BLaER1 (cell line): Measurements from ENCODE around the gene UBAP1.
A peak's percentile ranks its signal among the peaks of the same experiment; 100 is the strongest.

Experiments
- H3K27ac ChIP-seq: shearing (Covaris generic); formaldehyde crosslinking; 2 replicates; pipeline ENCODE4 v1.8.1; 2022
- H3K27me3 ChIP-seq: shearing (Covaris generic); formaldehyde crosslinking; 2 replicates; pipeline ENCODE4 v1.8.1; 2022
- H3K36me3 ChIP-seq: shearing (Covaris generic); formaldehyde crosslinking; 2 replicates; pipeline ENCODE4 v1.8.1; 2022
- H3K4me1 ChIP-seq: shearing (Covaris generic); formaldehyde crosslinking; 2 replicates; pipeline ENCODE4 v1.8.1; 2022
- H3K4me2 ChIP-seq: shearing (Covaris generic); formaldehyde crosslinking; 2 replicates; pipeline ENCODE4 v1.8.1; 2022
- H3K4me3 ChIP-seq: shearing (Covaris generic); formaldehyde crosslinking; 2 replicates; pipeline ENCODE4 v1.8.1; 2022
- H3K9ac ChIP-seq: shearing (Covaris generic); formaldehyde crosslinking; 2 replicates; pipeline ENCODE4 v1.8.1; 2022
- H3K9me3 ChIP-seq: shearing (Covaris generic); formaldehyde crosslinking; 2 replicates; pipeline ENCODE4 v1.8.1; 2022
- H4K20me1 ChIP-seq: shearing (Covaris generic); formaldehyde crosslinking; 2 replicates; pipeline ENCODE4 v1.8.1; 2022
- Cebpa-rat ChIP-seq: shearing (Covaris generic); IDR thresholded peaks from 2 replicates; pipeline ENCODE4 v1.8.1; 2022

UBAP1 gene

GRCh38 chr9:34154057-34154456 lies 24.8 kb upstream of the UBAP1 start:
- H3K9ac ChIP-seq = no peak overlapping the region
- no peaks in the 10 kb centered on the region for H3K9me3 ChIP-seq
- TF ChIP-seq Cebpa-rat = no peak
- H3K27ac ChIP-seq = no peak overlapping the region
- no peaks in the 10 kb centered on the region for H3K27me3 ChIP-seq
- no peaks in the 10 kb centered on the region for H3K36me3 ChIP-seq
- H3K4me3 ChIP-seq = no peak overlapping the region
- peaks cover 17% of the 10 kb centered on the region for H3K4me1 ChIP-seq
- H3K4me2 ChIP-seq = no peak overlapping the region
- H4K20me1 ChIP-seq = no peaks in the 10 kb centered on the region

GRCh38 chr9:34157318-34157717 lies 21.5 kb upstream of the UBAP1 start:
- no peaks in the 10 kb centered on the region for H3K36me3 ChIP-seq
- no peak overlapping the region for H3K4me3 ChIP-seq
- H3K9ac ChIP-seq = no peak overlapping the region
- no peaks in the 10 kb centered on the region for H3K27me3 ChIP-seq
- H3K9me3 ChIP-seq = no peaks in the 10 kb centered on the region
- H3K4me1 ChIP-seq = no peaks in the 10 kb centered on the region
- no peak for TF ChIP-seq Cebpa-rat
- H3K4me2 ChIP-seq = no peak overlapping the region
- no peak overlapping the region for H3K27ac ChIP-seq
- H4K20me1 ChIP-seq = no peaks in the 10 kb centered on the region

GRCh38 chr9:34157898-34158297 lies 20.9 kb upstream of the UBAP1 start:
- Histone ChIP-seq H3K36me3 (no peaks in the 10 kb centered on the region), H3K27me3 (no peaks in the 10 kb centered on the region), H3K9me3 (no peaks in the 10 kb centered on the region), H3K4me3 (no peak overlapping the region), H3K27ac (no peak overlapping the region), H3K9ac (no peak overlapping the region), H3K4me2 (no peak overlapping the region), H3K4me1 (no peaks in the 10 kb centered on the region), H4K20me1 (no peaks in the 10 kb centered on the region)
- no peak for TF ChIP-seq Cebpa-rat

GRCh38 chr9:34158362-34158869 lies 20.4 kb upstream of the UBAP1 start:
- H3K9ac ChIP-seq = no peak overlapping the region
- no peaks in the 10 kb centered on the region for H3K4me1 ChIP-seq
- no peak for TF ChIP-seq Cebpa-rat
- no peaks in the 10 kb centered on the region for H3K27me3 ChIP-seq
- H3K27ac ChIP-seq = no peak overlapping the region
- H3K4me3 ChIP-seq = no peak overlapping the region
- no peaks in the 10 kb centered on the region for H3K36me3 ChIP-seq
- H4K20me1 ChIP-seq = no peaks in the 10 kb centered on the region
- H3K9me3 ChIP-seq = no peaks in the 10 kb centered on the region
- H3K4me2 ChIP-seq = no peak overlapping the region

GRCh38 chr9:34163434-34163833 lies 15.4 kb upstream of the UBAP1 start:
- Histone ChIP-seq H3K9me3 (no peaks in the 10 kb centered on the region), H3K4me3 (no peak overlapping the region), H4K20me1 (no peaks in the 10 kb centered on the region), H3K27me3 (no peaks in the 10 kb centered on the region), H3K4me2 (no peak overlapping the region), H3K27ac (no peak overlapping the region), H3K36me3 (no peaks in the 10 kb centered on the region), H3K9ac (no peak overlapping the region), H3K4me1 (no peaks in the 10 kb centered on the region)
- no peak for TF ChIP-seq Cebpa-rat

- no peak overlapping the region for H3K27ac ChIP-seq
- H3K9me3 ChIP-seq = no peaks in the 10 kb centered on the region
- no peak overlapping the region for H3K4me2 ChIP-seq
- TF ChIP-seq Cebpa-rat = no peak
- no peaks in the 10 kb centered on the region for H4K20me1 ChIP-seq
- no peaks in the 10 kb centered on the region for H3K27me3 ChIP-seq
- H3K9ac ChIP-seq = no peak overlapping the region
- no peak overlapping the region for H3K4me3 ChIP-seq
- peaks cover 21% of the 10 kb centered on the region for H3K4me1 ChIP-seq
- no peaks in the 10 kb centered on the region for H3K36me3 ChIP-seq
These were observed 9.7 kb upstream of the UBAP1 start for GRCh38 chr9:34169125-34169524.

- Histone ChIP-seq H3K27ac (no peak overlapping the region), H3K36me3 (no peaks in the 10 kb centered on the region), H3K9me3 (no peaks in the 10 kb centered on the region), H4K20me1 (no peaks in the 10 kb centered on the region), H3K9ac (no peak overlapping the region), H3K27me3 (no peaks in the 10 kb centered on the region), H3K4me3 (no peak overlapping the region), H3K4me1 (peaks cover 28% of the 10 kb centered on the region), H3K4me2 (no peak overlapping the region)
- no peak for TF ChIP-seq Cebpa-rat
These were observed 8.4 kb upstream of the UBAP1 start for GRCh38 chr9:34170237-34170991.

GRCh38 chr9:34171753-34172535 lies 6.9 kb upstream of the UBAP1 start:
- Histone ChIP-seq H3K27me3 (no peaks in the 10 kb centered on the region), H3K4me2 (peak overlapping the region; percentile 70), H3K36me3 (no peaks in the 10 kb centered on the region), H3K4me1 (peaks cover 29% of the 10 kb centered on the region), H3K9me3 (no peaks in the 10 kb centered on the region), H3K27ac (peak overlapping the region; percentile 51; the same call in 1 of the 2 replicates), H3K4me3 (no peak overlapping the region), H3K9ac (no peak overlapping the region), H4K20me1 (no peaks in the 10 kb centered on the region)
- no peak for TF ChIP-seq Cebpa-rat

GRCh38 chr9:34176089-34176488 lies 2.8 kb upstream of the UBAP1 start:
- no peak overlapping the region for H3K27ac ChIP-seq
- peaks cover 44% of the 10 kb centered on the region for H3K4me1 ChIP-seq
- H3K9me3 ChIP-seq = no peaks in the 10 kb centered on the region
- H3K4me2 ChIP-seq = no peak overlapping the region
- no peaks in the 10 kb centered on the region; the same call in 1 of the 2 replicates for H3K36me3 ChIP-seq
- no peak overlapping the region for H3K4me3 ChIP-seq
- TF ChIP-seq Cebpa-rat = no peak
- H3K9ac ChIP-seq = no peak overlapping the region
- H3K27me3 ChIP-seq = no peaks in the 10 kb centered on the region
- peaks cover 18% of the 10 kb centered on the region for H4K20me1 ChIP-seq
